Measurements from ENCODE around the gene SMARCD3. TPM values are rescaled to one million over a fixed set of nuclear protein-coding genes. Genes with fewer than 3 reads are reported as not detected.
A peak's percentile ranks its signal among the peaks of the same experiment; 100 is the strongest.

The SMARCD3 gene
- total and polyA plus RNA-seq, 2 of the 13 experiments (the other 11 are each of a cell fraction or from before 2014, with no cell fraction given), result 0.20 to 0.62 TPM

DNA sequence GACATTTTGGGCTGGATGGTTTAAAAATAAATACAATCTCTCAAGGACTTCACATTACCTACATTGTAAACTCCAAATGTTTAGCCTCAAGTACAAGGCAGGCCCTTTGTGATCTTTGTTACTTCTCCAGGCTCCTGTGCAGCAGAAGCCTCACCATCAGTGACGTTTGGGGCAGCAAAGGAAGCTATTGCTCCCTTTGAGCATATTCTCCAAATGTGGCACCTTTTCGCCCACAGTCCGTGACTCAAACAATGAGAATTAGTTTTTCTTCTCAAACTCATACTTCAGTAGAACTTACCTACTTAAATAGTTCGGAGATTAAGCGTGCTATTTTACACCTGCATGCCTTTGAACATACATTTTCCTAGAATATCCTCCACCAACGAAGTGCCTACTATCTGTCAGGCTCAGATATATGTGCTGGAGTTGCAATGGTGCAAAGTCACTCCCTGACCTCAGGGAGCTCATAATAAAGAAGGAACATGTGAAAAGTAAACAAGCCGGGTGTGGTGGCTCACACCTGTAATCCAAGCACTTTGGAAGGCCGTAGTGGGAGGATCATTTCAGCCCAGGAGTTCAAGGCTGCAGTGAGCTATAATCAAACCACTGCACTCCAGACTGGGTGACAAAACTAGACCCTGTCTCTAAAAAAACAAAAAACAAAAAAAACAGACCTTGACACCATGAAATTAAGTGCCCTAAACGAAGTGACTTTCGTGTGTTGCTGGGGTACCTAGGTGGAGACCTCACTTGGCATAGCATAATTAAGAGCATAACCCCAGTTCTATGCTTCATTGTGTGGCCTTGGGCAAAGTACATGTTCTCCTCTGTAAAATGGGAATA, 20.2 kb downstream of the SMARCD3 start:
- no TSS peak for BruUV-seq (replicated peaks)
- H3K9me3 ChIP-seq (ENCODE audit: low read length), result no peaks in the 10 kb centered on the region
- ChIA-PET POLR2A (interaction anchor here (1.1 to 1.6 kb wide), 4 partner anchors 19 to 1603 kb away, joined by 4 to 9 read pairs (median 6); partner anchors contain the start of gene FASTK), CTCF (ENCODE audit: low intra/inter-chr PET ratio, low total read pairs) (interaction anchor here (1.0 kb wide), 1 partner anchor 17 kb away, joined by 4 read pairs; no protein-coding TSS in a partner anchor)
- peaks cover 23% of the 10 kb centered on the region for H3K79me2 ChIP-seq (ENCODE audit: insufficient read depth, low read length)
- peak overlapping the region; percentile 72 for H3K27ac ChIP-seq (ENCODE audit: extremely low read length, insufficient read depth, low read length)
- DNase-seq (ENCODE audit: low spot score), result no peak
- H4K20me1 ChIP-seq (ENCODE audit: insufficient read depth, low read length), result no peaks in the 10 kb centered on the region; the same call in 1 of the 2 replicates
- H3K4me1 ChIP-seq (ENCODE audit: insufficient read depth, low read length), result peaks cover 33% of the 10 kb centered on the region
- ATAC-seq, result no peak
- H3K4me2 ChIP-seq (ENCODE audit: low read depth, low read length), result peak overlapping the region; percentile 85
- intact Hi-C loops (cut with micrococcal nuclease; ENCODE audit: unreplicated experiment) (no loop called here), in situ Hi-C loops (cut with HindIII; ENCODE audit: extremely low pct_ligation_motif_present, low pct_unique_long_range_greater_than_20kb) (no loop called here)
- FAIRE-seq, result no peak
- H2AFZ ChIP-seq (ENCODE audit: low read length), result no peak overlapping the region
- H3K27me3 ChIP-seq (ENCODE audit: control insufficient read depth in 1 of 2, insufficient read depth in 2 of 2, low read length in 2 of 2), result no peaks in the 10 kb centered on the region; a peak in 1 of 5 replicates
- peak overlapping the region; percentile 71 for H3K9ac ChIP-seq (ENCODE audit: insufficient read depth, low read depth, low read length)
- peaks cover 10 to 18% of the 10 kb centered on the region in 2 experiments; a peak in 4 of 5 replicates for H3K36me3 ChIP-seq (replicated peaks in 1 of 2; ENCODE audit: control insufficient read depth in 1 of 2, insufficient read depth in 2 of 2, low read length in 2 of 2)
- H3K4me3 ChIP-seq (replicated peaks in 1 of 3; ENCODE audit: insufficient read depth in 1 of 3, low read depth in 2 of 3, low read length in 3 of 3), result peak overlapping the region; percentile 76 to 91 (median 86)
- WGBS (ENCODE audit: low lambda C conversion rate), result 26% methylated on average over 10 of the region's 10 CpGs
- TF ChIP-seq ZMYM3 (CRISPR knock-in tag; IDR thresholded peaks at IDR 0.05) (0 out of 2 replicates have a peak, but pooled peaks have one; percentile 22), TBX2 (CRISPR knock-in tag; IDR thresholded peaks at IDR 0.05; ENCODE audit: borderline replicate concordance) (peak; percentile 83), BRD4 (CRISPR knock-in tag; IDR thresholded peaks at IDR 0.05) (no peak), NR2F6 (IDR thresholded peaks at IDR 0.05) (0 out of 2 replicates have a peak, but pooled peaks have one; percentile 22), NR2F6 (CRISPR knock-in tag; IDR thresholded peaks at IDR 0.05) (no peak), TBX3 (IDR thresholded peaks at IDR 0.05; ENCODE audit: borderline replicate concordance) (peak; percentile 72; the same call in 1 of the 2 replicates), KLF9 (CRISPR knock-in tag; IDR thresholded peaks at IDR 0.05; ENCODE audit: low read depth) (no peak), FOXK1 (CRISPR knock-in tag; IDR thresholded peaks at IDR 0.05; ENCODE audit: borderline replicate concordance, low read depth) (0 out of 2 replicates have a peak, but pooled peaks have one; percentile 6), TEAD2 (CRISPR knock-in tag; IDR thresholded peaks at IDR 0.05) (no peak), CCAR2 (optimal IDR thresholded peaks at IDR 0.05; ENCODE audit: low read depth, low read length) (no peak), NFIB (CRISPR knock-in tag; IDR thresholded peaks at IDR 0.05; ENCODE audit: borderline replicate concordance) (no peak), REL (CRISPR knock-in tag; conservative IDR thresholded peaks at IDR 0.05) (no peak), TCF7L2 (IDR thresholded peaks at IDR 0.05; ENCODE audit: low read depth, low read length) (no peak), SOX13 (IDR thresholded peaks at IDR 0.05) (no peak), SOX13 (CRISPR knock-in tag; conservative IDR thresholded peaks at IDR 0.05 in 1 of 2, IDR thresholded peaks at IDR 0.05 in 1 of 2) (0 out of 4 replicates have a peak, but pooled peaks of 1 of the 2 experiments have one; percentile 10), ZSCAN30 (CRISPR knock-in tag; IDR thresholded peaks at IDR 0.05) (no peak), FOXA3 (CRISPR knock-in tag; IDR thresholded peaks at IDR 0.05) (peak; percentile 64), ZNF720 (CRISPR knock-in tag; IDR thresholded peaks at IDR 0.05) (no peak), SOX6 (IDR thresholded peaks at IDR 0.05) (no peak), SOX6 (CRISPR knock-in tag; IDR thresholded peaks at IDR 0.05) (peak; percentile 34; the same call in 1 of the 2 replicates), FOXA1 (IDR thresholded peaks at IDR 0.05) (no peak), FOXA1 (CRISPR knock-in tag; IDR thresholded peaks at IDR 0.05) (peak; percentile 62)
- TF ChIP-seq, protein P1, sequence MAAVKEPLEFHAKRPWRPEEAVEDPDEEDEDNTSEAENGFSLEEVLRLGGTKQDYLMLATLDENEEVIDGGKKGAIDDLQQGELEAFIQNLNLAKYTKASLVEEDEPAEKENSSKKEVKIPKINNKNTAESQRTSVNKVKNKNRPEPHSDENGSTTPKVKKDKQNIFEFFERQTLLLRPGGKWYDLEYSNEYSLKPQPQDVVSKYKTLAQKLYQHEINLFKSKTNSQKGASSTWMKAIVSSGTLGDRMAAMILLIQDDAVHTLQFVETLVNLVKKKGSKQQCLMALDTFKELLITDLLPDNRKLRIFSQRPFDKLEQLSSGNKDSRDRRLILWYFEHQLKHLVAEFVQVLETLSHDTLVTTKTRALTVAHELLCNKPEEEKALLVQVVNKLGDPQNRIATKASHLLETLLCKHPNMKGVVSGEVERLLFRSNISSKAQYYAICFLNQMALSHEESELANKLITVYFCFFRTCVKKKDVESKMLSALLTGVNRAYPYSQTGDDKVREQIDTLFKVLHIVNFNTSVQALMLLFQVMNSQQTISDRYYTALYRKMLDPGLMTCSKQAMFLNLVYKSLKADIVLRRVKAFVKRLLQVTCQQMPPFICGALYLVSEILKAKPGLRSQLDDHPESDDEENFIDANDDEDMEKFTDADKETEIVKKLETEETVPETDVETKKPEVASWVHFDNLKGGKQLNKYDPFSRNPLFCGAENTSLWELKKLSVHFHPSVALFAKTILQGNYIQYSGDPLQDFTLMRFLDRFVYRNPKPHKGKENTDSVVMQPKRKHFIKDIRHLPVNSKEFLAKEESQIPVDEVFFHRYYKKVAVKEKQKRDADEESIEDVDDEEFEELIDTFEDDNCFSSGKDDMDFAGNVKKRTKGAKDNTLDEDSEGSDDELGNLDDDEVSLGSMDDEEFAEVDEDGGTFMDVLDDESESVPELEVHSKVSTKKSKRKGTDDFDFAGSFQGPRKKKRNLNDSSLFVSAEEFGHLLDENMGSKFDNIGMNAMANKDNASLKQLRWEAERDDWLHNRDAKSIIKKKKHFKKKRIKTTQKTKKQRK (IDR thresholded peaks at IDR 0.05; ENCODE audit: low read length), result no peak
- TF ChIP-seq, protein P2, sequence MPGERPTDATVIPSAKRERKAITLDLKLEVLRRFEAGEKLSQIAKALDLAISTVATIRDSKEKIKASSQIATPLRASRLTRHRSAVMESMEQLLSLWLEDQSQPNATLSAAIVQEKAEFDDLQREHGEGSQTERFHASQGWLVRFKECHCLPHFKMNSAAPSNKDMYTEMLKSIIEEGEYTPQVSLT (CRISPR knock-in tag; IDR thresholded peaks at IDR 0.05; ENCODE audit: borderline replicate concordance, low read depth), result no peak

Data from HepG2 (cell line).